B cell (primary cell): ENCODE measurements around the gene FAM13C. TPM values are rescaled to one million over a fixed set of nuclear protein-coding genes. Genes with fewer than 3 reads are reported as not detected.

ENCODE experiments used
- ATAC-seq: fragments of 200-7000 bp; cut with Tn5 transposase; one replicate; pipeline ENCODE4 v1.10.0; 2021; ENCODE audit warnings: low read depth, mild to moderate bottlenecking, moderate number of reproducible peaks, moderate library complexity
- CTCF ChIA-PET: fragments of 350-600 bp; sonication (Branson Sonifier 250); formaldehyde crosslinking; loops from one replicate; lab custom pipeline; 2021; ENCODE audit warnings: antibody characterized with exemption, inconsistent platforms; lab: Charles Lee
- POLR2A ChIA-PET: fragments of 350-600 bp; sonication (Branson Sonifier 250); formaldehyde crosslinking; loops from one replicate; lab custom pipeline; 2021; ENCODE audit warnings: antibody characterized with exemption; lab: Charles Lee
- DNase-seq: peaks from one replicate; pipeline ENCODE4 v3.0.0; 2013
- H2AFZ ChIP-seq: 2 replicates; pipeline ENCODE4 v1.6.1; 2012; ENCODE audit warnings: mild to moderate bottlenecking, low read depth, low read length; ENCODE audit not compliant: insufficient read depth, poor library complexity, severe bottlenecking
- H3K27ac ChIP-seq, 2 donors: 1 replicate in 1 of 2; 2 replicates in 1 of 2; pipeline ENCODE4 v1.5.1; 2012 to 2013; ENCODE audit warnings: low read length in 2 of 2, mild to moderate bottlenecking in 2 of 2, moderate library complexity in 1 of 2
- H3K27me3 ChIP-seq, 4 experiments: fragments of 200-600 bp in 1 of 4; sonication (generic) in 1 of 4; replicated peaks in 1 of 4; 1 replicate in 2 of 4; 2 replicates in 2 of 4; pipeline versions ENCODE4 v1.6.1 to v1.7.0; 2013 to 2016; ENCODE audit warnings: low read length in 3 of 4, mild to moderate bottlenecking in 2 of 4, mixed read lengths in 1 of 4, moderate library complexity in 1 of 4; ENCODE audit not compliant: insufficient read depth in 4 of 4, control insufficient read depth in 3 of 4; ENCODE audit errors: control extremely low read depth in 1 of 4
- H3K36me3 ChIP-seq, 2 experiments: replicated peaks in 1 of 2; 1 replicate in 1 of 2; 2 replicates in 1 of 2; pipeline versions ENCODE4 v1.6.1 to v1.7.1; 2013; ENCODE audit warnings: low read length in 1 of 2; ENCODE audit not compliant: insufficient read depth in 2 of 2, control insufficient read depth in 1 of 2; ENCODE audit errors: control extremely low read depth in 1 of 2, extremely low read depth in 1 of 2
- H3K4me1 ChIP-seq, 2 donors: fragments of 200-600 bp in 1 of 2; sonication (generic) in 1 of 2; 1 replicate in 1 of 2; 2 replicates in 1 of 2; pipeline versions ENCODE4 v1.5.1 to v1.6.1; 2013 to 2017; ENCODE audit warnings: low read length in 2 of 2; ENCODE audit not compliant: control insufficient read depth in 2 of 2, insufficient read depth in 2 of 2
- H3K4me2 ChIP-seq: replicated peaks from 2 replicates; pipeline ENCODE3; 2012; ENCODE audit warnings: mild to moderate bottlenecking, low read depth, low read length; ENCODE audit not compliant: poor library complexity, severe bottlenecking
- H3K4me3 ChIP-seq, 5 experiments: fragments of 200-600 bp in 1 of 5; sonication (generic) in 1 of 5; 1 replicate in 3 of 5; 2 replicates in 2 of 5; pipeline versions ENCODE4 v1.5.1 to v1.7.0; 2011 to 2016; ENCODE audit warnings: low read length in 4 of 5, mild to moderate bottlenecking in 4 of 5, low read depth in 2 of 5, control low read depth in 1 of 5, moderate library complexity in 1 of 5; ENCODE audit not compliant: insufficient read depth in 1 of 5; ENCODE audit errors: control extremely low read depth in 1 of 5, extremely low read depth in 1 of 5
- H3K79me2 ChIP-seq: fragments of 200-600 bp; sonication (generic); one replicate; pipeline ENCODE4 v1.6.0; 2016; ENCODE audit warnings: low read length; ENCODE audit not compliant: control insufficient read depth, insufficient read depth
- H3K9ac ChIP-seq: fragments of 200-600 bp; sonication (generic); 2 replicates; pipeline ENCODE4 v1.6.1; 2017; ENCODE audit warnings: mild to moderate bottlenecking, low read length, moderate library complexity
- H3K9me3 ChIP-seq, 3 donors: one replicate each; pipeline versions ENCODE4 v1.6.1 to v1.7.1; 2013; ENCODE audit warnings: low read length in 2 of 3; ENCODE audit not compliant: control insufficient read depth in 2 of 3, insufficient read depth in 1 of 3; ENCODE audit errors: control extremely low read depth in 1 of 3
- H4K20me1 ChIP-seq: 2 replicates; pipeline ENCODE4 v1.6.0; 2012; ENCODE audit warnings: mild to moderate bottlenecking, low read length; ENCODE audit not compliant: insufficient read depth, control insufficient read depth, poor library complexity, severe bottlenecking
- H3K27ac Mint-ChIP-seq: one replicate; pipeline ENCODE4 v1.8.0; 2021; ENCODE audit warnings: mixed read lengths
- H3K27me3 Mint-ChIP-seq: one replicate; pipeline ENCODE4 v1.8.0; 2021; ENCODE audit warnings: mixed read lengths
- H3K4me1 Mint-ChIP-seq: one replicate; pipeline ENCODE4 v1.8.0; 2021; ENCODE audit warnings: mixed read lengths
- H3K4me3 Mint-ChIP-seq: one replicate; pipeline ENCODE4 v1.8.0; 2021; ENCODE audit warnings: mixed read lengths
- H3K9me3 Mint-ChIP-seq: one replicate; pipeline ENCODE4 v1.8.0; 2022; ENCODE audit warnings: mixed read lengths; ENCODE audit not compliant: insufficient read depth
- CTCF ChIP-seq: fragments of 200-600 bp; IDR thresholded peaks from one replicate; pipeline ENCODE4 v1.8.0; 2022; ENCODE audit warnings: antibody characterized with exemption, mild to moderate bottlenecking
- EZH2 ChIP-seq: IDR thresholded peaks from 2 replicates; pipeline ENCODE4 v1.6.1; 2012; ENCODE audit warnings: borderline replicate concordance, low read depth, mild to moderate bottlenecking, moderate library complexity, low read length; ENCODE audit not compliant: insufficient read depth, poor library complexity, severe bottlenecking
- WGBS: methylation state at CpG from one replicate; pipeline ENCODE4 v1.1.5; 2013; ENCODE audit warnings: missing lambda C conversion rate; ENCODE audit not compliant: insufficient coverage; 5-methylcytosine and 5-hydroxymethylcytosine counted together
- intact Hi-C: fragments of 100-400 bp; cut with micrococcal nuclease; formaldehyde crosslinking; loops from one replicate; pipeline ENCODE4 v1.10.0; 2022
- polyA plus RNA-seq: library from polyadenylated mRNA; depleted of rRNA; stranded (reverse); fragments of >200 nt; gene quantifications from 2 replicates; pipeline ENCODE4 v1.2.3, GENCODE V29; 2012
- total RNA-seq, 2 donors: library from RNA; stranded (reverse); fragments of 120-200 nt in 1 of 2; gene quantifications; 1 replicate in 1 of 2; 2 replicates in 1 of 2; pipeline versions ENCODE4 v1.2.3 to v1.2.4, GENCODE V29; 2013 to 2022

The FAM13C gene
- total and polyA plus RNA-seq, 2 donors (not counting 1 experiment from before 2014, with no cell fraction given), result not detected

- ATAC-seq (no peak), DNase-seq (no peak)
- no peak overlapping the region for H2AFZ ChIP-seq
- ChIA-PET POLR2A (no interaction called here), CTCF (no interaction called here)
- H4K20me1 ChIP-seq, result no peaks in the 10 kb centered on the region
- intact Hi-C loops, result no loop called here
- no peaks in the 10 kb centered on the region for H3K4me1 Mint-ChIP-seq
- no peaks in the 10 kb centered on the region for H3K79me2 ChIP-seq
- H3K9ac ChIP-seq, result no peak overlapping the region
- no peaks in the 10 kb centered on the region for H3K4me1 ChIP-seq
- H3K27me3 ChIP-seq, result no peaks in the 10 kb centered on the region
- no peaks in the 10 kb centered on the region for H3K9me3 Mint-ChIP-seq
- H3K4me3 Mint-ChIP-seq, result no peak overlapping the region
- H3K27ac Mint-ChIP-seq, result no peak overlapping the region
- H3K36me3 ChIP-seq, result no peaks in the 10 kb centered on the region
- TF ChIP-seq CTCF, result no peak
- no peak for TF ChIP-seq EZH2
- no peak overlapping the region for H3K4me2 ChIP-seq
- WGBS, result 88% methylated on average over 1 of the region's 4 CpGs
- H3K4me3 ChIP-seq, result no peak overlapping the region
- H3K9me3 ChIP-seq, result peaks cover 0 to 1% (median 0%) of the 10 kb centered on the region in 3 donors
- H3K27me3 Mint-ChIP-seq, result no peaks in the 10 kb centered on the region
- H3K27ac ChIP-seq, result no peak overlapping the region
Measured at GRCh38 chr10:59229441-59229840, 132.9 kb downstream of the FAM13C start.

- ChIA-PET POLR2A (no interaction called here), CTCF (no interaction called here)
- Histone ChIP-seq H3K4me1 (no peaks in the 10 kb centered on the region), H4K20me1 (no peaks in the 10 kb centered on the region), H3K27me3 (no peaks in the 10 kb centered on the region), H3K4me3 (no peak overlapping the region), H3K9me3 (peaks cover 0 to 1% (median 0%) of the 10 kb centered on the region in 3 donors), H3K4me2 (no peak overlapping the region), H2AFZ (no peak overlapping the region), H3K9ac (no peak overlapping the region), H3K79me2 (no peaks in the 10 kb centered on the region), H3K27ac (no peak overlapping the region), H3K36me3 (no peaks in the 10 kb centered on the region)
- DNase-seq, result no peak
- WGBS, result no CpG with 5 or more reads among the region's 3 CpGs
- H3K9me3 Mint-ChIP-seq, result no peaks in the 10 kb centered on the region
- H3K4me3 Mint-ChIP-seq, result no peak overlapping the region
- intact Hi-C loops, result no loop called here
- H3K27me3 Mint-ChIP-seq, result no peaks in the 10 kb centered on the region
- no peak overlapping the region for H3K27ac Mint-ChIP-seq
- TF ChIP-seq CTCF, result no peak
- TF ChIP-seq EZH2, result no peak
- no peak for ATAC-seq
- H3K4me1 Mint-ChIP-seq, result no peaks in the 10 kb centered on the region
Measured at GRCh38 chr10:59227136-59227673, 135.1 kb downstream of the FAM13C start.
